Kidney epithelial cell (primary cell): Measurements from ENCODE around the gene ZNF888. TPM values are rescaled to one million over a fixed set of nuclear protein-coding genes. Genes with fewer than 3 reads are reported as not detected.

ENCODE experiments used
- total RNA-seq: library from RNA; depleted of rRNA; stranded (reverse); fragments of >200 nt; gene quantifications from 2 replicates; pipeline ENCODE4 v1.2.3, GENCODE V29; 2015

ZNF888 gene
- total RNA-seq, 1 donor from 2014 or later, result 4.3 TPM

Other genes starting within 250 kb of the ZNF888 start
- 13.7 and 16.4 TPM in 2 replicates for gene ZNF611, start 188.4 kb downstream of the ZNF888 start, total RNA-seq
- gene ZNF600, start 136.6 kb downstream of the ZNF888 start, total RNA-seq, result 6.1 and 17.9 TPM in 2 replicates
- 21.5 and 23.0 TPM in 2 replicates for gene ZNF28, start 101.8 kb downstream of the ZNF888 start, total RNA-seq
- 30.9 and 42.5 TPM in 2 replicates for gene ZNF468, start 65.8 kb downstream of the ZNF888 start, total RNA-seq
- 16.9 and 24.2 TPM in 2 replicates for gene ZNF320, start 25.8 kb downstream of the ZNF888 start, total RNA-seq
- gene ZNF816, start 39.5 kb upstream of the ZNF888 start, total RNA-seq, result 12.8 and 13.1 TPM in 2 replicates
- not detected in 2 replicates for gene ERVV-1, start 90.5 kb upstream of the ZNF888 start, total RNA-seq
- not detected in 2 replicates for gene ERVV-2, start 121.3 kb upstream of the ZNF888 start, total RNA-seq
- 16.5 and 21.8 TPM in 2 replicates for gene ZNF160, start 180.0 kb upstream of the ZNF888 start, total RNA-seq
- 3.6 and 3.9 TPM in 2 replicates for gene ZNF415, start 209.5 kb upstream of the ZNF888 start, total RNA-seq
- gene ZNF347, start 235.6 kb upstream of the ZNF888 start, total RNA-seq, result 5.5 and 8.0 TPM in 2 replicates